Pancreas (tissue), 10 donors: ENCODE data around the gene MECP2. TPM values are rescaled to one million over a fixed set of nuclear protein-coding genes. Genes with fewer than 3 reads are reported as not detected.
"Not testable (repeated sequence)": the region's sequence is repeated elsewhere in the genome, so short reads cannot be mapped to it uniquely, and the experiment has no call there.

Experiments
- ATAC-seq, 4 donors: fragments of 200-7000 bp; cut with Tn5 transposase; one replicate each; pipeline versions ENCODE4 v1.8.0 to v1.9.1; 2020; ENCODE audit warnings: mild to moderate bottlenecking in 4 of 4, moderate library complexity in 4 of 4
- DNase-seq, 6 donors: peaks; one replicate each; pipeline ENCODE4 v3.0.0-alpha.2; 2020
- FAIRE-seq: peaks from 2 replicates; lab custom pipeline; 2012; peaks lifted over from hg19 to GRCh38; lab: Jason Lieb, UNC
- H3K27ac ChIP-seq, 4 donors: fragments of 200-600 bp; sonication (generic); 1 replicate in 3 of 4; 2 replicates in 1 of 4; pipeline versions ENCODE4 v1.5.0 to v1.8.0; 2020
- H3K27me3 ChIP-seq, 4 donors: fragments of 200-600 bp; one replicate each; pipeline ENCODE4 v1.8.0; 2021
- H3K36me3 ChIP-seq, 3 donors: fragments of 200-600 bp; sonication (generic) in 1 of 3; one replicate each; pipeline versions ENCODE4 v1.5.0 to v1.8.0; 2020 to 2021
- H3K4me1 ChIP-seq, 3 donors: fragments of 200-600 bp; one replicate each; pipeline ENCODE4 v1.8.0; 2021
- H3K4me3 ChIP-seq, 4 donors: fragments of 200-600 bp; sonication (generic) in 2 of 4; one replicate each; pipeline versions ENCODE4 v1.5.0 to v1.8.0; 2020 to 2021
- H3K9me3 ChIP-seq, 4 donors: fragments of 200-600 bp; one replicate each; pipeline ENCODE4 v1.8.0; 2021
- CTCF ChIP-seq, 4 donors: fragments of 200-600 bp; sonication (generic) in 3 of 4; IDR thresholded peaks; one replicate each; pipeline versions ENCODE4 v1.5.0 to v1.8.0; 2021; ENCODE audit warnings: antibody characterized with exemption in 4 of 4
- WGBS, 2 donors: extraction: QIAGEN DNeasy Blood & Tissue Kit; methylation state at CpG; one replicate each; pipeline ENCODE4 v1.1.7; 2013; 5-methylcytosine and 5-hydroxymethylcytosine counted together
- intact Hi-C, 3 donors: fragments of 100-400 bp; cut with DNase I; formaldehyde crosslinking; loops; one replicate each; pipeline versions ENCODE4 v1.11.1 to v1.14.2; 2022
- polyA plus RNA-seq, 2 donors: library from polyadenylated mRNA; stranded (reverse); fragments of 200-250 nt; gene quantifications; one replicate each; pipeline ENCODE4 v1.2.3, GENCODE V29; 2013
- total RNA-seq, 6 donors: library from RNA; stranded (reverse); fragmentation: NEBNext Ultra II Directional in 4 of 6; extraction: Animal tissue kit (Norgen Biotek cat#: 25700) in 4 of 6; gene quantifications; one replicate each; pipeline versions ENCODE4 v1.2.1 to v1.2.4, GENCODE V29; 2021 to 2023
- donor health status: healthy with polysubstance abuse.
- donor health status: DM: no; HTN: no; CAD: no; lungs with moderate emphysema.
- donor health status: DM: no; HTN: no; CAD: no.
- donor health status: control.
- donor health status: control.
- donor health status: Bipolar disorder and iron deficiency.
- donor health status: DM: yes; HTN: yes; CAD: no.
- donor health status: DM: no; HTN: no; CAD: no.
- donor health status: DM: no; HTN: no; CAD: no.
- donor health status: DM: yes; HTN: yes; CAD: no.

MECP2 gene
- total and polyA plus RNA-seq, 8 donors = 17.7 to 30.8 (median 22.1) TPM

GRCh38 chrX:153983321-153983801, 114.2 kb downstream of the MECP2 start:
- Histone ChIP-seq H3K36me3 (no peaks in the 10 kb centered on the region), H3K4me3 (no peak overlapping the region), H3K27ac (no peak overlapping the region), H3K9me3 (no peaks in the 10 kb centered on the region), H3K4me1 (peaks cover 0 to 5% (median 0%) of the 10 kb centered on the region in 3 donors), H3K27me3 (no peaks in the 10 kb centered on the region)
- DNase-seq (no peak), FAIRE-seq (no peak), ATAC-seq (no peak)
- intact Hi-C loops = no loop called here
- TF ChIP-seq CTCF (IDR thresholded peaks at IDR 0.05) = no peak
- WGBS, 2 donors = 91 to 93% methylated on average over 12 of the region's 12 CpGs

GRCh38 chrX:153981771-153982533, 115.6 kb downstream of the MECP2 start:
- ATAC-seq (peak in 2 of 4 donors; percentile 23 to 25), DNase-seq (peak in 1 of 6 donors; percentile 50), FAIRE-seq (no peak)
- Histone ChIP-seq H3K27ac (peak overlapping the region in 2 of 4 donors; percentile 6 to 44), H3K4me3 (no peak overlapping the region), H3K9me3 (no peaks in the 10 kb centered on the region), H3K4me1 (peaks cover 0 to 5% (median 0%) of the 10 kb centered on the region in 3 donors), H3K36me3 (no peaks in the 10 kb centered on the region), H3K27me3 (no peaks in the 10 kb centered on the region)
- intact Hi-C loops = no loop called here
- 90 to 93% methylated on average over 51 to 52 of the region's 52 CpGs for WGBS, 2 donors
- TF ChIP-seq CTCF (IDR thresholded peaks at IDR 0.05) = no peak

GRCh38 chrX:153981231-153981630, 116.3 kb downstream of the MECP2 start:
- no peak for FAIRE-seq
- TF ChIP-seq CTCF (IDR thresholded peaks at IDR 0.05) = no peak
- intact Hi-C loops = no loop called here
- 79 to 92% methylated on average over 7 of the region's 7 CpGs for WGBS, 2 donors
- DNase-seq = no peak
- Histone ChIP-seq H3K27me3 (no peaks in the 10 kb centered on the region), H3K27ac (peak overlapping the region in 2 of 4 donors; percentile 6 to 22), H3K9me3 (no peaks in the 10 kb centered on the region), H3K4me3 (no peak overlapping the region), H3K36me3 (no peaks in the 10 kb centered on the region), H3K4me1 (peaks cover 0 to 5% (median 0%) of the 10 kb centered on the region in 3 donors)
- ATAC-seq = no peak

- H3K36me3 ChIP-seq, H3K27me3 ChIP-seq, H3K4me1 ChIP-seq, H3K4me3 ChIP-seq, intact Hi-C loops, H3K9me3 ChIP-seq: not testable (repeated sequence)
- peak; percentile 65 for FAIRE-seq
- DNase-seq = peak in 2 of 6 donors; percentile 37 to 38
- ATAC-seq = peak; percentile 61 to 84 (median 74)
- H3K27ac ChIP-seq = peak overlapping the region in 1 of 4 donors; percentile 6
- WGBS, 2 donors = 22 to 48% methylated on average over 9 of the region's 10 CpGs
Measured at GRCh38 chrX:153980394-153980793, 117.1 kb downstream of the MECP2 start.

- DNase-seq (peak in 1 of 6 donors; percentile 43), ATAC-seq (no peak), FAIRE-seq (no peak)
- Histone ChIP-seq H3K4me3 (peak overlapping the region in 1 of 4 donors; percentile 66), H3K36me3 (no peaks in the 10 kb centered on the region), H3K27me3 (no peaks in the 10 kb centered on the region), H3K27ac (peak overlapping the region in 2 of 4 donors; percentile 98 to 99), H3K9me3 (no peaks in the 10 kb centered on the region), H3K4me1 (peaks cover 0 to 8% (median 0%) of the 10 kb centered on the region in 3 donors)
- 59 to 75% methylated on average over 3 of the region's 3 CpGs for WGBS, 2 donors
- intact Hi-C loops = no loop called here
- no peak for TF ChIP-seq CTCF (IDR thresholded peaks at IDR 0.05)
Measured at GRCh38 chrX:153974726-153975286, 122.7 kb downstream of the MECP2 start.
